Measurements from ENCODE around the gene MARK2.

MARK2 gene

GRCh38 chr11:63937713-63938478 lies 99.0 kb downstream of the MARK2 start:
- peak; percentile 29 to 66 for DNase-seq

DNA sequence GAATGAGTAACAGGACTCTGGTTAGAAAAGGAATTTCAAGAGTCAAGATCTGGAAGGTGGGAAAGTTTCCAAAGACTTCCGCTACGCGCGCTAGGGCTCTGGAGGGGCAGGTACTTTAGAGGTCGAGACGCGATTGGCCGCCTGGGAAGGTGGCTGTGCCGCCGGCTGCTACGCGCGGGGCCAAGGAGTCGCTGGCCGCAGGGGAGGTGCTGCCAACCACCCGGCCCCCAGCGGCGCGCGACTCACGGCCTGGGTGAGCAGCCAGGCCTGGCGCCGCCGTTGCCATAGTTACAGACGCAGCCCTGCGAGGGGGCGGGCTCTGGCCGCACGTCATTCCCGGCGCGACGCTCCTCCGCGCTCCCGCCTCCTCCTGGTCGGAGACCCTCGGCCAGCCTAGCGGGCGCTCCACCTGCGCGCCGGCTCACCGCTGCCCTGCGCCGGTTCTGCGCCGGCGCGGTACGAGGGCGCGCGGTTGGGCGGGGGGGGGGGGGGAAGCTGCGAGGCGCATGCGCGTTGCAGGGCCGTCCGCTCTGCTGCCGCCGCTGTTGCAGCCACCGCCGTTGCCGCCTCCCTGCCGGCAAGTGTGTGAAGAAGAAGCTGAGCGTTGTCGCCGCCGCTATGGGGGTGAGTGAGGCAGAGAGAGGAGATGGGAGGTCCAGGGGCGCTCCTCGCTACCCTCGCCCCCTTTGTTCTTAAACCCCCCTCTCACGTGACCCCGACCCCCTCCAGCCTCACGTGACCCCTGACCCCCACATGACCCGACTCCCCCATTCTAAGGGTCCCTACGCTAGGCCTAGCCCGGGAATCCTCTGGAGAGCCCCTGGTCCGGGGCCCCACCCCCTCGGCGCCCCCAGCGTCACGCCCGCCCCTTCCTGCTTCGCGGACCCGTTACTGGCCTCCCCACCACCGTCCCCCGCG lies 99.8 kb downstream of the MARK2 start, which contains the start of gene NAA40:
Gene NAA40, plus strand, starts transcription at position 524 of the 918 bp plus-strand sequence. Its CDS starts 95 bp downstream, at position 619.
- peak; percentile 91 to 98 for DNase-seq

DNA sequence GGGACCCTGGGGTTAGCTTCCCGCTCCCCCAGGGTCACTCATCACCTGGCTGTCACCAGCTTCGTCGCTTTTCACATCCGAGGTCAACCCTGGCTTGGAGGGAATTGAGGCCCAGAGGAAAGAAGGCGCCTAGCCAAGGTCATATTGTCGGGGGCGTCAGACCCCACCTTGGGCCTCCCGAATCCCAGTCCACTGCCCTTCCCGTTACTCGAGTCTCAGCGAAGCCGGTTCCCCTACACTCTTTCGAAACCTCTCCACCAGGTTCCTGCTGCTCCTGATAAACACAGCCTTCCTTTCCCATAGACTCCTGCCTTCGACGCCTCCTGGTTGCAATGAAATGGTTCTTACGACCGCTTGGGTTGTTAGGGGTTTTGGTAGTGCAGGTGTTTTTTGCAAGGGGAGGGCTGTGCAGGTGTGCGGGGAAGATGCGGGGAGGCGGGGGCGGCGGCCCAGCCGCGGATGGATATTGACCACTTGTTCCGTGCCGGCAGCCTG lies 100.5 kb downstream of the MARK2 start:
- DNase-seq: no peak

GRCh38 chr11:63940786-63941185 lies 101.9 kb downstream of the MARK2 start:
- DNase-seq: no peak

DNA sequence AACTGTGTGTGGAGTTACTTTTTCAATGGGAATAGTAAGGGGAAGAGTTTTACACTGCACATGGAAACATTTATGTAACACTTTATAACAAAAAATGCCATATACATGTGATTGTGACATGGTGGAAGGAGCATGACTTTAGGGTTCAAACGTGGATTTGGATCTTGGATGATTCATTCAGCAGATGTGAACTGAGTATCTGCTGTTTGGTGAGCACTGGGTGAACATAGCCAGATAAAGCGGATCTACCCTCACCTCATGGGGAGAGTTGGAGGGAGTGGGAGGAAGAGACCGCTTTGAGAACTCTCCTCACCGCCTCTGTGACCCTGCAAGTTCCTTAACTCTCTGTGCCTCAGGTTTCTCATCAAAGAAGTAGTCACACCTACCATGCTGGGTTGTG lies 103.0 kb downstream of the MARK2 start:
- no peak for DNase-seq

DNA sequence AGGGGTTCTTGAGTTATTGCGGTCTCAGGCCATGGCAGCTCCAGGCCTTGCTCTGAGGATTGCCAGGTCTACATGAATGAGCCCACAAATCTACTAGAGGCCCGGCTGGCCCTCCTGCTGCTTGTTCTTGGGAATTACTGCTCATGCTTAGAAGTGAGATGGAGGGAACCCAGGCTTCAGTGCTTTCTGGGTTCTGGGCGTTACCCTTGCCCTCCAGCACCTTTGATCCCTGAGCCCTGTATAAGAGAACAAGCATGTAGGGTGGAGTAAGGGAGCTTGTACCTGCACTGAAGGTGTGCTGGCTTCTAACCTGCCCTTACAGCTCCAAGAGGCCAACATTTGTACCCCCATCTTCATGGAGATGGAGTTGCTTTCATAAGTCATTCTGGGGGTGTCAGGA lies 103.9 kb downstream of the MARK2 start:
- DNase-seq: no peak

GRCh38 chr11:63944987-63945386 lies 106.1 kb downstream of the MARK2 start:
- DNase-seq: no peak

DNA sequence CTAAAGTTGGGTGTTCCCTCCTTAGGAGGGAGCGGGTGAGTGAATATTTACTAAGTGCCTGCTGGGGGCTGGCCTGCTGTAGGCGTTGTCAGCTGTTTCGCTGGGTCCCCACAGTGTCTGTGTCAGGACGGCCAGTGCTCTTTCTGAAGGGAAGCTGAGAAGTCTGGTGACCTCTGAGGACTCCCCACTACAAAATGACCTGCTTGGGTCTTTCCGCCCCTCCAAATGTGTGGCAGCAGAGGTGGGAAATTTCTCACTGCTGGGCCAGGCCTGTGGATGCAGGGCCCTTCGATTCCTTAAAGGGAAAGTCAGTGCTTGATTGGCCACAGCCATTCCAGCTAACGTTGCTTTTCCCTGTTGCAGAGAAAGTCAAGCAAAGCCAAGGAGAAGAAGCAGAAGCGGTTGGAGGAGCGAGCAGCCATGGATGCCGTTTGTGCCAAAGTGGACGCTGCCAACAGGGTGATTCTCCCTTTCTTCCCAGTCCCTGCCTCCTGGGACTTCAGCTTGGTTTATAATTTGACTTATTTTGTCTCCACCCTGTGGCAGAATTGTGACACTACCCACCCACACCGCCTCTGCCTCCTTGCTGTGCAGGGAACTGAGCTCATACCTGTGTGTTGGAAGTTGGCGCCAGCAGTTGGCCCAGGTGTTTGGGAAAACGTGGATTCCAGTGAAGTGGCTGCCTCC lies 106.7 kb downstream of the MARK2 start:
- peak; percentile 60 to 61 for DNase-seq

DNA sequence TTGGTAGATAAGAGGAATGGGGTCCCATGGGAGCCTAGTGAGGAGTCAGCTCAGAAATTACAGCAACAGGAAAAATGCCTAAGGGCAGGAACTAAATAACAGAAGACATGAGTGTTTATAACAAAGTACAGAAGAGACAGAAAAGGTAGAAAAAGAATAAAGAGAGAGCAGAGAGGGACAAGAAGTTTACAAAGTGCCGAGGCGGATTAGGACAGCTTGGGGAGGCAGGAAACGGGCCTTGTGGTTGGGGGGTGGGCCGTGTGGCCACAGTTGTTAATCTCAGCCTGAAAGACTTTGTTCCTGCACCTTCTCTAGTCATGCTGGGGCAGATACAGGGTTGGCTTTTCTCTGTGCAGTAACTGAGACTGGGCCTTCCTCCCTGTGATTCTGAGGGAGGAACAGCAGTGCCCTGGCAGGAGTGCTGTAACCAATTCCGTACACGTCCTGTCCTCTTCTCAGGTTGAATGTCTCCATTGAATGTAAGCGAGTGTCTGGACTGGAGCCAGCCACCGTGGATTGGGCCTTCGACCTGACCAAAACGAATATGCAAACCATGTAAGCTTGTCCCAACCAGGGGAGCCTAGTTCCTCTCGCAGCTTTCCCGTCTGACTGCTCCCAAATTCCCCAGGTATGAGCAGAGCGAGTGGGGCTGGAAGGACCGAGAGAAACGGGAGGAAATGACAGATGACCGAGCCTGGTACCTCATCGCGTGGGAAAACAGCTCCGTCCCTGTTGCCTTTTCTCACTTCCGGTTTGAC lies 113.0 kb downstream of the MARK2 start:
- DNase-seq: no peak

- no peak for DNase-seq
Observed at GRCh38 chr11:63952570-63952969, 113.7 kb downstream of the MARK2 start.

DNA sequence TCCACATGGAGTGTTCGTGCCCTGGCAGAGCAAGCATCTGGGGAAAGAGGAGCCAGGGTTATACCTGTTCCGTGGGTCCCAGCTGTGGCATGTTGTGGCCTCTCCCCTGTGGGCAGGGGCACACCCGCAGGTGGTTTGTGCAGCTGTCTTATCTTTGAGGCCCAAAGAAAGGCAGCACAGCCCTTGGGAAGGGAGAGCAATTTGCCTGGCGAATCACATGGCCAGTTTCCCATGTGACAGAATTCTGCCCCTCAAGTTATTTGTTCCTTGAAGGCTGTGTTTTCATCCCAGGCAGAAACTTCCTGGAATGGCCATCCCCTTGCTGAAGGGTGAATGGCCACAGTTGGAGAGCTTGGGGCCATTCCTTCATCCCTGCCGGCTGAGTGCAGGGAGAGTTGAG lies 119.1 kb downstream of the MARK2 start:
- DNase-seq: no peak
